H9 (cell line): ENCODE data around the gene KLF13. TPM values are rescaled to one million over a fixed set of nuclear protein-coding genes. Genes with fewer than 3 reads are reported as not detected.

ENCODE experiments used
- DNase-seq: peaks from one replicate; pipeline ENCODE4 v3.0.0-alpha.2; 2017
- H2AFZ ChIP-seq: one replicate; pipeline ENCODE4 v1.6.1; 2013; ENCODE audit warnings: mild to moderate bottlenecking, low read length, control low read depth, moderate library complexity
- H2AK5ac ChIP-seq: 2 replicates; pipeline ENCODE4 v1.6.1; 2013; ENCODE audit warnings: low read length, control low read depth, mixed read lengths; ENCODE audit not compliant: insufficient read length
- H2BK120ac ChIP-seq: one replicate; pipeline ENCODE4 v1.6.1; 2013; ENCODE audit warnings: low read depth, mild to moderate bottlenecking, low read length, control low read depth, inconsistent platforms; ENCODE audit not compliant: poor library complexity, severe bottlenecking
- H2BK12ac ChIP-seq: 2 replicates; pipeline ENCODE4 v1.6.1; 2013; ENCODE audit warnings: low read length, control low read depth, mixed read lengths, low read depth; ENCODE audit not compliant: insufficient read length
- H2BK15ac ChIP-seq: 2 replicates; pipeline ENCODE4 v1.6.1; 2013; ENCODE audit warnings: low read depth, low read length, control low read depth
- H2BK20ac ChIP-seq: one replicate; pipeline ENCODE4 v1.6.1; 2013; ENCODE audit warnings: low read depth, mild to moderate bottlenecking, low read length, control low read depth, inconsistent platforms; ENCODE audit not compliant: poor library complexity, severe bottlenecking
- H2BK5ac ChIP-seq: 2 replicates; pipeline ENCODE4 v1.6.1; 2013; ENCODE audit warnings: low read length, control low read depth, mixed read lengths; ENCODE audit not compliant: insufficient read length
- H3K14ac ChIP-seq: 2 replicates; pipeline ENCODE4 v1.6.1; 2013; ENCODE audit warnings: low read length, control low read depth; ENCODE audit not compliant: insufficient read depth
- H3K18ac ChIP-seq: 2 replicates; pipeline ENCODE4 v1.6.1; 2013; ENCODE audit warnings: low read depth, mild to moderate bottlenecking, mixed read lengths, low read length, control low read depth; ENCODE audit not compliant: insufficient read length
- H3K23ac ChIP-seq: 2 replicates; pipeline ENCODE4 v1.6.1; 2013; ENCODE audit warnings: low read length, control low read depth, mixed read lengths, low read depth; ENCODE audit not compliant: insufficient read length
- H3K23me2 ChIP-seq: 2 replicates; pipeline ENCODE4 v1.6.1; 2013; ENCODE audit warnings: low read depth, mild to moderate bottlenecking, mixed read lengths, low read length, control low read depth; ENCODE audit not compliant: insufficient read length, poor library complexity, severe bottlenecking
- H3K27ac ChIP-seq: 2 replicates; pipeline ENCODE4 v1.5.1; 2013; ENCODE audit warnings: low read length, control low read depth, mixed read lengths, low read depth; ENCODE audit not compliant: insufficient read length
- H3K27me3 ChIP-seq: 2 replicates; pipeline ENCODE4 v1.6.1; 2013; ENCODE audit warnings: low read length, control low read depth, inconsistent platforms; ENCODE audit not compliant: insufficient read depth
- H3K4ac ChIP-seq: 2 replicates; pipeline ENCODE4 v1.6.1; 2013; ENCODE audit warnings: low read depth, mild to moderate bottlenecking, control low read depth, inconsistent platforms, low read length, moderate library complexity
- H3K4me1 ChIP-seq: 2 replicates; pipeline ENCODE4 v1.6.1; 2013; ENCODE audit warnings: low read length, control low read depth, inconsistent platforms; ENCODE audit not compliant: insufficient read depth
- H3K4me2 ChIP-seq: 2 replicates; pipeline ENCODE4 v1.6.1; 2013; ENCODE audit warnings: low read length, control low read depth, mixed read lengths; ENCODE audit not compliant: insufficient read length, insufficient read depth
- H3K56ac ChIP-seq: 2 replicates; pipeline ENCODE4 v1.6.1; 2013; ENCODE audit warnings: low read depth, mild to moderate bottlenecking, mixed read lengths, low read length, control low read depth; ENCODE audit not compliant: insufficient read length
- H3K79me1 ChIP-seq: 2 replicates; pipeline ENCODE4 v1.6.1; 2013; ENCODE audit warnings: low read depth, mild to moderate bottlenecking, moderate library complexity, low read length, control low read depth, inconsistent platforms; ENCODE audit not compliant: insufficient read depth, poor library complexity, severe bottlenecking
- H3K79me2 ChIP-seq: 2 replicates; pipeline ENCODE4 v1.6.1; 2013; ENCODE audit warnings: low read length, control low read depth, inconsistent platforms; ENCODE audit not compliant: insufficient read depth
- H3K9ac ChIP-seq: 2 replicates; pipeline ENCODE4 v1.6.1; 2013; ENCODE audit warnings: low read length, control low read depth, mixed read lengths; ENCODE audit not compliant: insufficient read length; ENCODE audit errors: extremely low read depth
- H3K9me3 ChIP-seq: one replicate; pipeline ENCODE4 v1.6.1; 2013; ENCODE audit warnings: low read depth, low read length, inconsistent platforms; ENCODE audit not compliant: control insufficient read depth
- H3T11ph ChIP-seq: one replicate; pipeline ENCODE4 v1.6.1; 2013; ENCODE audit warnings: mild to moderate bottlenecking, low read length, control low read depth, inconsistent platforms
- H4K20me1 ChIP-seq: one replicate; pipeline ENCODE4 v1.6.1; 2013; ENCODE audit not compliant: control insufficient read depth, insufficient read length, insufficient read depth
- H4K5ac ChIP-seq: 2 replicates; pipeline ENCODE4 v1.6.1; 2013; ENCODE audit warnings: low read depth, mild to moderate bottlenecking, mixed read lengths, low read length, control low read depth; ENCODE audit not compliant: insufficient read length
- H4K8ac ChIP-seq: replicated peaks from 2 replicates; pipeline ENCODE4 v1.6.1; 2013; ENCODE audit warnings: low read length, control low read depth, mixed read lengths, low read depth; ENCODE audit not compliant: insufficient read length
- H4K91ac ChIP-seq: 2 replicates; pipeline ENCODE4 v1.6.1; 2013; ENCODE audit warnings: low read depth, mild to moderate bottlenecking, moderate library complexity, mixed read lengths, low read length, control low read depth; ENCODE audit not compliant: insufficient read length
- H3K27ac Mint-ChIP-seq, 3 experiments: 2 replicates in 2 of 3; 3 replicates in 1 of 3; pipeline ENCODE4 v1.8.0; 2020 to 2021; ENCODE audit warnings: mixed read lengths in 3 of 3, mild to moderate bottlenecking in 1 of 3, moderate library complexity in 1 of 3
- H3K27me3 Mint-ChIP-seq: 2 replicates; pipeline ENCODE4 v1.8.0; 2021; ENCODE audit warnings: low read depth, mild to moderate bottlenecking, moderate library complexity, mixed read lengths
- H3K36me3 Mint-ChIP-seq, 3 experiments: 2 replicates in 2 of 3; 3 replicates in 1 of 3; pipeline ENCODE4 v1.8.0; 2020 to 2021; ENCODE audit warnings: low read depth in 3 of 3, mixed read lengths in 3 of 3; ENCODE audit not compliant: insufficient read depth in 1 of 3
- H3K4me1 Mint-ChIP-seq, 2 experiments: 2 replicates each; pipeline ENCODE4 v1.8.0; 2020; ENCODE audit warnings: mixed read lengths in 2 of 2
- H3K4me3 Mint-ChIP-seq, 2 experiments: 2 replicates in 1 of 2; 3 replicates in 1 of 2; pipeline ENCODE4 v1.8.0; 2020 to 2021; ENCODE audit warnings: mild to moderate bottlenecking in 2 of 2, mixed read lengths in 2 of 2, moderate library complexity in 1 of 2
- H3K9me3 Mint-ChIP-seq, 2 experiments: 2 replicates in 1 of 2; 3 replicates in 1 of 2; pipeline ENCODE4 v1.8.0; 2020; ENCODE audit warnings: mild to moderate bottlenecking in 2 of 2, mixed read lengths in 2 of 2, moderate library complexity in 1 of 2
- WGBS: extraction: QIAGEN DNeasy Blood & Tissue Kit; methylation state at CpG from one replicate; pipeline ENCODE4 v1.1.7; 2013; ENCODE audit warnings: missing lambda C conversion rate, low lambda C conversion rate, mixed read lengths; ENCODE audit not compliant: insufficient read length; ENCODE audit errors: extremely low coverage; 5-methylcytosine and 5-hydroxymethylcytosine counted together
- total RNA-seq: library from RNA; stranded (reverse); gene quantifications from 2 replicates; pipeline ENCODE4 v1.2.1, GENCODE V29; 2021
- TF ChIP-seq, protein P1 (sequence below): fragments of 200-600 bp; sonication (generic); conservative IDR thresholded peaks from 3 replicates; pipeline ENCODE4 v1.8.0; 2021; ENCODE audit warnings: antibody characterized with exemption, mild to moderate bottlenecking

KLF13 gene
- total RNA-seq, 1 experiment from 2014 or later: 33.4 TPM

DNA sequence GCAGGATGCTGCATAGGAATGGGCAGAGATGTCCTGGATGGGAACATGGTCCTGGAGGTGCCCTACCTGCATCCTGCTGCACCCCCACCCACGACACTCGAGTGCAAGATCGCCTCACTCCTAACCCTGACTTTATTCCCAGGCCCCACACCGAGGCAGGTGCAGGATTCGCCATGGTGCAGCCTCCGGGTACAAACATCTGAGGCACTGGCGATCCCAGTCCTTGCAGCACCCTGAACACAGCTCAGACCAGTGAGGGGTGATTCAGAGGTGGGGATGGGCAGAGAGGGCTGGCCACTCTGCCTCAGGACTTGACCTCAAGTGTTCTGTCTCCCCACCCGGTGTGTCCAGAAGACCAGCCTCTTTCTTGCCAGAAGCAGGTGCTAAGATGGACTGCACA lies 49.1 kb downstream of the KLF13 start:
- no peak overlapping the region for H2BK15ac ChIP-seq
- H3K79me1 ChIP-seq: no peaks in the 10 kb centered on the region
- no peak overlapping the region for H2AK5ac ChIP-seq
- H3K79me2 ChIP-seq: no peaks in the 10 kb centered on the region; the same call in 1 of the 2 replicates
- WGBS: no CpG with 5 or more reads among the region's 8 CpGs
- H3K27ac Mint-ChIP-seq: no peak overlapping the region; a peak in 1 of 7 replicates
- no peak overlapping the region for H3K23ac ChIP-seq
- H3K27ac ChIP-seq: no peak overlapping the region
- H3K4ac ChIP-seq: no peak overlapping the region
- H2BK12ac ChIP-seq: no peak overlapping the region
- no peak overlapping the region for H3K56ac ChIP-seq
- H2BK120ac ChIP-seq: no peak overlapping the region
- no peak overlapping the region for H4K8ac ChIP-seq
- no peaks in the 10 kb centered on the region for H3K23me2 ChIP-seq
- H3K18ac ChIP-seq: no peak overlapping the region
- no peak overlapping the region for H4K5ac ChIP-seq
- H3K4me1 ChIP-seq: no peaks in the 10 kb centered on the region; the same call in 1 of the 2 replicates
- H3K27me3 Mint-ChIP-seq: no peaks in the 10 kb centered on the region
- TF ChIP-seq, protein P1, sequence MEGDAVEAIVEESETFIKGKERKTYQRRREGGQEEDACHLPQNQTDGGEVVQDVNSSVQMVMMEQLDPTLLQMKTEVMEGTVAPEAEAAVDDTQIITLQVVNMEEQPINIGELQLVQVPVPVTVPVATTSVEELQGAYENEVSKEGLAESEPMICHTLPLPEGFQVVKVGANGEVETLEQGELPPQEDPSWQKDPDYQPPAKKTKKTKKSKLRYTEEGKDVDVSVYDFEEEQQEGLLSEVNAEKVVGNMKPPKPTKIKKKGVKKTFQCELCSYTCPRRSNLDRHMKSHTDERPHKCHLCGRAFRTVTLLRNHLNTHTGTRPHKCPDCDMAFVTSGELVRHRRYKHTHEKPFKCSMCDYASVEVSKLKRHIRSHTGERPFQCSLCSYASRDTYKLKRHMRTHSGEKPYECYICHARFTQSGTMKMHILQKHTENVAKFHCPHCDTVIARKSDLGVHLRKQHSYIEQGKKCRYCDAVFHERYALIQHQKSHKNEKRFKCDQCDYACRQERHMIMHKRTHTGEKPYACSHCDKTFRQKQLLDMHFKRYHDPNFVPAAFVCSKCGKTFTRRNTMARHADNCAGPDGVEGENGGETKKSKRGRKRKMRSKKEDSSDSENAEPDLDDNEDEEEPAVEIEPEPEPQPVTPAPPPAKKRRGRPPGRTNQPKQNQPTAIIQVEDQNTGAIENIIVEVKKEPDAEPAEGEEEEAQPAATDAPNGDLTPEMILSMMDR: no peak
- peaks cover 0 to 2% of the 10 kb centered on the region in 2 experiments; a peak in 2 of 5 replicates for H3K9me3 Mint-ChIP-seq
- no peak overlapping the region for H3K4me2 ChIP-seq
- DNase-seq: no peak
- H2BK5ac ChIP-seq: no peak overlapping the region
- H4K20me1 ChIP-seq: no peaks in the 10 kb centered on the region
- no peak overlapping the region for H3T11ph ChIP-seq
- H3K9me3 ChIP-seq: no peaks in the 10 kb centered on the region
- H3K4me3 Mint-ChIP-seq: no peak overlapping the region
- H2AFZ ChIP-seq: no peak overlapping the region
- H3K4me1 Mint-ChIP-seq: peaks cover 29 to 30% of the 10 kb centered on the region in 2 experiments
- H3K14ac ChIP-seq: no peak overlapping the region
- peaks cover 9 to 33% (median 28%) of the 10 kb centered on the region in 3 experiments; a peak in 6 of 7 replicates for H3K36me3 Mint-ChIP-seq
- H3K27me3 ChIP-seq: no peaks in the 10 kb centered on the region
- H4K91ac ChIP-seq: no peak overlapping the region
- H2BK20ac ChIP-seq: no peak overlapping the region
- H3K9ac ChIP-seq: no peak overlapping the region
